NB4 (cell line): ENCODE data around the gene DKK1.

ENCODE experiments used
- DNase-seq: peaks from one replicate; pipeline ENCODE4 v3.0.0; 2010; ENCODE audit warnings: low read depth
- H3K4me3 ChIP-seq: one replicate; pipeline ENCODE4 v1.5.1; 2011; ENCODE audit warnings: mild to moderate bottlenecking, low read depth, low read length, moderate library complexity
- MYC ChIP-seq: IDR thresholded peaks from 2 replicates; pipeline ENCODE4 v1.6.1; 2011; ENCODE audit warnings: low read depth, low read length
- POLR2A ChIP-seq: IDR thresholded peaks from 2 replicates; pipeline ENCODE4 v1.6.1; 2011; ENCODE audit warnings: mild to moderate bottlenecking; ENCODE audit not compliant: insufficient read length; ENCODE audit errors: extremely low read depth
- TF ChIP-seq, protein P1 (sequence below): IDR thresholded peaks from 2 replicates; pipeline ENCODE4 v1.6.1; 2011; ENCODE audit warnings: low read depth, low read length
- TF ChIP-seq, protein P2 (sequence below): IDR thresholded peaks from one replicate; pipeline ENCODE4 v1.5.1; 2012; ENCODE audit warnings: low read depth, low read length

DKK1 gene

DNA sequence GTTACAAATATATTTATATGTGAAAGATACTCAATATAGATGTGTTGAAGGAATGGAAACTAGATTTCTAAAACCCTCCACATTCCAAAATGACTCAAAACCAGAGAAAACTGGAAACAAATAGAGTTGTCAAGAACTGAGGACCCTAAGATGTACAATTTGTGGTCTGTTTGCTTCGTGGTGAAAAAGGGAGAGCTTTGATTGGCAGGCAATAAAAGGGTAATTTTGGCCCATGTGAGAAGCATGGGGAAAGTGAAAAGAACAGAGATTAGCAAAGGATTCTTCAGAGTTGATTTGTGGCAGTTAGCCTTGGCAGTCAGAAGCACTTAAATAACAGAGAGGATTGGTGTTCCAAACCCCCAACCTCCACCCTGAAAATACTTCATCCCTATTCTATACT is 37.1 kb upstream of the DKK1 start:
- TF ChIP-seq, protein P1, sequence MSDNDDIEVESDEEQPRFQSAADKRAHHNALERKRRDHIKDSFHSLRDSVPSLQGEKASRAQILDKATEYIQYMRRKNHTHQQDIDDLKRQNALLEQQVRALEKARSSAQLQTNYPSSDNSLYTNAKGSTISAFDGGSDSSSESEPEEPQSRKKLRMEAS: no peak
- no peak for TF ChIP-seq MYC
- TF ChIP-seq POLR2A: no peak
- TF ChIP-seq, protein P2, sequence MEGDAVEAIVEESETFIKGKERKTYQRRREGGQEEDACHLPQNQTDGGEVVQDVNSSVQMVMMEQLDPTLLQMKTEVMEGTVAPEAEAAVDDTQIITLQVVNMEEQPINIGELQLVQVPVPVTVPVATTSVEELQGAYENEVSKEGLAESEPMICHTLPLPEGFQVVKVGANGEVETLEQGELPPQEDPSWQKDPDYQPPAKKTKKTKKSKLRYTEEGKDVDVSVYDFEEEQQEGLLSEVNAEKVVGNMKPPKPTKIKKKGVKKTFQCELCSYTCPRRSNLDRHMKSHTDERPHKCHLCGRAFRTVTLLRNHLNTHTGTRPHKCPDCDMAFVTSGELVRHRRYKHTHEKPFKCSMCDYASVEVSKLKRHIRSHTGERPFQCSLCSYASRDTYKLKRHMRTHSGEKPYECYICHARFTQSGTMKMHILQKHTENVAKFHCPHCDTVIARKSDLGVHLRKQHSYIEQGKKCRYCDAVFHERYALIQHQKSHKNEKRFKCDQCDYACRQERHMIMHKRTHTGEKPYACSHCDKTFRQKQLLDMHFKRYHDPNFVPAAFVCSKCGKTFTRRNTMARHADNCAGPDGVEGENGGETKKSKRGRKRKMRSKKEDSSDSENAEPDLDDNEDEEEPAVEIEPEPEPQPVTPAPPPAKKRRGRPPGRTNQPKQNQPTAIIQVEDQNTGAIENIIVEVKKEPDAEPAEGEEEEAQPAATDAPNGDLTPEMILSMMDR: no peak
- H3K4me3 ChIP-seq: no peak overlapping the region
- DNase-seq: no peak

DNA sequence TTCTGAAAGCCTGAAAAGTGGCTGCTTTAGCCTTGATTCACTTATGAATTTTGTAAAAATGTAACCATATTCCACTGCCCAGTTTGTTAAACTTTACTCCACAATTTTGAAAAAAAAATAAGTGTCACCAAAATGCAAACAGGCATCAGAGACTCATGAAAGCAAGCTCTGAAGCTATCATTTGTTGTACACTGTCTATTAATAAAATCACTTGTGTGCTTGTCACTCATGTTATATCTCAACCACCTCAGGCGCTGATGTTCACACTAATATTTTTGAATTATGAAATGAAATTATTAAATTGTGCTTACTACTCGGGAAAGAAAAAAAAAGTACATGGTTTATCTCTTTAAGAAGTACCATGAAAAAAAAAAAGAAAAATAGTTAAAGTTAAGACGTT is 34.5 kb upstream of the DKK1 start:
- TF ChIP-seq MYC (no peak), POLR2A (no peak)
- TF ChIP-seq, protein P1: no peak
- TF ChIP-seq, protein P2: no peak
- H3K4me3 ChIP-seq: no peak overlapping the region
- no peak for DNase-seq

DNA sequence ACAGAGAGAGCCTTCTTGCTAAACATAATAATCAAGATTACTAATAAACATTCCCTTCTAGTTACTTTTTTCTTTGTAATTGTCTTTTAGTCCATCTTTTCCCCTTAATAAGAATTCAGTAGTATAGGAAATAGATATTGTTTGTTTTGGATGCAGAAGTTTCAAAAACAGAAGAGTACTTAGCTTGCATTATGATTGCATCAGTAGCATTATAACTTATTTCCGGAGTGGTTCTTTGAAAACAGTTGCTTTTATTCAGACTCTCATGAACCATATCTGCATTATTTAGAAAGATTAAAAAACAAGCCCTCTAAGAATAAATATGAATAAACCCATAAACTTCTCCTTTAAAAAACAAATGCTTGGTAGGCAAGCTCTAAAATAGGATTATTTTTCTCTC is 34.0 kb upstream of the DKK1 start:
- no peak overlapping the region for H3K4me3 ChIP-seq
- no peak for DNase-seq
- TF ChIP-seq, protein P2: no peak
- TF ChIP-seq POLR2A: no peak
- TF ChIP-seq MYC: no peak
- TF ChIP-seq, protein P1: no peak

DNA sequence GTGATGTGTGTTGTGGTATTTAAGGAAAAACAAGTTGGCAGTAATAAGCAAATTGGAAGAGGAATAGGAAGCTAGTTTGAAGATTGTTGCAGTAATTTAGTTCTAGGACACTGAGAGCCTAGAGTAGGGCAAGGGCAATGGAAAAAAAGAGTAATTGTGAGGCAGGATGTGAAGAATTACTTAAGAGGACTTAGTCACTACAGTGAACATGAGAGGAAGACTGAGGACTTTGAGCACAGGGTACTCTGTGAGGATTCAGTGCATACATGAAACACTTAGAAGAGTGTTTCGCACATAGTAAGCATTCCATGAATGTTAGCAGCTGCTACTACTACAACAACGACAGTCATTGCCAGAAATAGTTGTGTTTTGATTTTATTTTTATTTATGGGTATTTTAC is 30.9 kb upstream of the DKK1 start:
- TF ChIP-seq POLR2A (no peak), MYC (no peak)
- TF ChIP-seq, protein P1: no peak
- TF ChIP-seq, protein P2: no peak
- no peak for DNase-seq
- H3K4me3 ChIP-seq: no peak overlapping the region

DNA sequence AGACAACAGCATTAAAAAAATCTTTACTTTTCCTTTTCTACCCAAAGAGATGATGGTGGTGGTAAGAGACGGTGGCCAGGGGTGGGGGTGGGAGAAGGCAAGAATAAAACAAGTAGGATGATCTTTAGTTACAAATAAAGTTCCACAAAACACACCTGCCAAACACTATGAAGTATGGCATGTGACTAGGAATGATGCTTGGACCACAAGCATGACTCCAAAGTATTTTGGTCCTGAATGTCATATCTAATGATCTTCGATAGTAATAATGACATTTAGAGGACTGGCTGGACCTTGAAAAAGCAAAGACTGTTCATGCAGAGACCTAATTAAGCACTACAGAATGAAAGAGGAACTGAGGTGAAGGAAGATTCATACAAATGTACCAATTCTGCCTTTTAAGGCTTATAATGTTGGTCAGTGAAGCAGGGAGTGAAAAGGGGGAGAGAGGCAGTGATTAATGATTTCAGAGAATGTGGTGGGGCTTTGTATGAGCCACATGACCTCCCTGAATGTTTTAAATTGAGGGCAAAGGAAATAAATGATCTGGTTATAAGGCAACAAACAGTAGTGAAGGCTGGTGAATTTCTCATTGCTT is 29.6 kb upstream of the DKK1 start:
- DNase-seq: no peak
- H3K4me3 ChIP-seq: no peak overlapping the region
- no peak for TF ChIP-seq POLR2A
- TF ChIP-seq, protein P2: no peak
- TF ChIP-seq, protein P1: no peak

DNA sequence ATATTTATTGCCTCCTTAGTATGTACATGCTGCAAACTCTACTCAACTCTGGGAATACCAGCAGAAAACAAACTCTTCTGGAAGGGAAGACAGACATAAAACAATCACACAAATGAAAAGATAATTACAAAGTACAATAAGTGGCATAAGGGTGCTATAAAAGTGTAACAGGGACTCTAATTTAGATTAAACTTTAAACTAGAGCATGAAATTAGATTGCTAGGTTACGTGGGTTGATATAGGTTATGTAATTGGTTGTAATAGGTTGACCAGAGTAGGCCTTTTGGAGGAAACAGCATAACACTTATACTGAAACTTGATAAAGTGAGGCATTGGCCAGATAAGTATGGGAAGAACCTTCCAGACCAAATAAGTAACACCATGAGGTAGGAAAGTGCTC is 26.2 kb upstream of the DKK1 start:
- DNase-seq: no peak
- no peak overlapping the region for H3K4me3 ChIP-seq
- TF ChIP-seq POLR2A (no peak), MYC (no peak)
- TF ChIP-seq, protein P1: no peak
- TF ChIP-seq, protein P2: no peak
